HG03439 (cell line): ENCODE measurements around the gene SPTBN4.
"Not testable (repeated sequence)": the region's sequence is repeated elsewhere in the genome, so short reads cannot be mapped to it uniquely, and the experiment has no call there.

Experiments used
- ATAC-seq: cut with Tn5 transposase; IDR thresholded peaks from one replicate; pipeline ENCODE4 v1.9.1; 2021; ENCODE audit warnings: mild to moderate bottlenecking, moderate library complexity; ENCODE audit not compliant: unreplicated experiment

Gene SPTBN4

DNA sequence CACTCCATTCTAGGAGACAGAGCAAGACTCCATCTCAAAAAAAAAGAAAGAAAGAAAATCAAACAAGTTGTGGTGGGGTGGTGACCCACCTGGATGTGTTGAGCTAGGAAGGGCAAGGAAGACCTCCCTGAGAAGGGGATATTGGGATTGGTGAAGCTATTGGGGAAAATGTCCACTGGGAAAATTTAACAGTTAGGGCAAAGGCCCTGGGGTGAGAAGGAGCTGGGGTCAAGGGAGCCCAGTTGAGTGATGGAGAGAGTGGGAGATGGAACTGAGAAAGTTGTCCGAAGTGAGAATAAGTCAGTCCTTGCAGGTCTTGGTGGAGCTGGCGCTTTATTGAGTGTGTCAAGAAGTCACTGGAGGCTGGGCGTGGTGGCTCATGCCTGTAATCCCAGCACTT, 28.5 kb upstream of the SPTBN4 start:
- ATAC-seq, result no peak

DNA sequence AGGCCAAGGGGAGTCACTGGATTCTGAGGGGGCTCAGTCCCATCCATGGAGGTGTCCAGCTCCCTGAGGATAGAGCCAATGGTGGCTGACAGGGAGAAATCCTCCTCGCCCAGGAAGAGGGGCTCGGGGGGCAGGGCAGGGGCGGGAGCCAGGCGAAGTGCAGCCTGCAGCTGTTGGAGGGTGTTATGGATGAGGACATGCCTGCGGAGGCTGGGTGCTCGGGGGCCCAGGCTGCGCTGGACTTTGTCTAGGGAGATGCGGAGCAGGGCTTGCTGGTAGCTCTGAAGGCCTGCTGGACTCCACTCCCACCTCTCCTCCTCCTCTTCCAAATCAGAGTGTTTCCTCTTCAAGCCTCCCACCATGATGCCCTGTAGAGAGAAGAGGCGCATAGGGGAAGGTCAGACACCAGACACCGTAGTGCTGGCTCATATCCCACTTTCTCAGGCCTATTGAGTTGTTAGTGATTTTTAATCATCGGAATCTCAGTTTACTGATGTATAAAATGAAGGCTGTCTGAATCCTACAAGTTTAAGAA, 25.0 kb upstream of the SPTBN4 start:
- ATAC-seq, result no peak

DNA sequence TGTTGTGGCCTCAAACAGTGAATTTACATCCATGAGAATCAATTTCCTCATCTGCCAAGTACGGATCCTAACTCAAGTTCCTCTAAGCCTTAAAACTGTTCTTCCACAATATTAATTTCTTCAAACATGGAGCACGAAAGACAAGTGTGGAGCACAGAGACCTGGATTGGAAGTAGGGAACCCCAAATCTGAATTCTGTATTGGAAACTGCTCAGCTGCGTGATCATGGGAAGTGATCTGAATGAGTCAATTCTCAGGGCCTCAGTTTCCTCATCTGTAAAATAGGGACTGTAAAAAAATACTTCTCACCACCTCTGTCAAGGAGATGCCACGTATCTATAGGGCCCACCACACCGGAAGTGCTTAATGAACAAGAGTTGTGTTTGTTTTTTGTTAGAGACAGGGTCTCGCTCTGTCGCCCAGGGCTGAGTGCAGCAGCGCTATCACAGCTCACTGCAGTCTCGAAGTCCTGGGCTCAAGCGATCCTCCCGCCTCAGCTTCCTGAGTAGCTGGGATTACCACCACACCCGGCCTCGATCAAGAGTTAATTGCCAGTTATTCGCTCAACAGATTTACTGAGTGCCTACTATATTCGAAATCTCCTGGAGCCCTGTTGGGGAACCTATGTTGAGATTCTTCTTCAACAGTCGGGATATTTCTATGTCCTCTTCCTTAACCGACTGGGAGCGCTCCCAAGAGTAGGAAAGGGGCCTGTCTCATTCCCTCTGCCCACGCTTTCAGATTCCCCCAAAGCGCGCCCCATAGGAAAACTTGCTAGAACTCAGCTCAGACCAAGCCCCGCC, 24.3 kb upstream of the SPTBN4 start:
- no peak for ATAC-seq

DNA sequence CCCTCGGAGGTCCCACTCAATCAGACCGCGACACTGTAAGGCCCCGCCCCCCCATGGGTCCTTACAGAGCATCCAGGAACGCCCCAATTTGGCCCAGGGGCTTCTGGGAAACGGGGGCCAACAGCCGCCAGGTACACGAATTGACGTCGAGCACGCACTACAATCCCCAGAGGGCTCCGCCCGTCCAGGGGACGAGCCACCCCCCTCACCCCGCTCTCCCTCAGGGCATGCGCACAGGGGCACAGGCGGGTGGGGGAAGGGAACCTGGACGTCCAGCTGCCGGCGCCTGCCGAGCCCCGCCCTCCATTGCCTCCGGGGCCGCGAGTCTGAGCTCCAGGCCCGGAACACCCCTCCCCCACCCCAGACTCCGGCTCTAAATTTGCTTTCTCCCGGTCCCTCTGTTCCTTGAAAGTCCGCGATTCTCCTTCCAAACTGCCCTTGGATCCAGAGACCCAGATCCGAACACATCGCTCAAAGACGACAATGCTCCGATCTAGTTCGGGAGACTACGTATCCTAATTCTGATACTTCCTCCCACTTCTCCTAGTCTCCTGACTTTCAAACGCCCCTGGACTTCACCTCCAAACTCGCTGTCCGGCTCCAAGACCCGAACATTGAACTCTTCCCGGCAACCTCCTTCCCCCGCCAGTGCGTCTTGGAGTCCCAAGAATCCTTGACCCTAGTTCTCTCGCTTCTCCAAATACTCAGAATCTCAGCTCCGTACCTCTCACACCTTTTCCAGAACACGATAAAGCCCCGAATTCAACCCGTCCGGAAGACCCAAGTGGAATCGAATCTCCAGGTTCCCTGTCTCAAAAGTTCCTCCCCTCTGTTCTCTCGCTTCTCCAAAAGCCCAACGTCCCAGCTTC, 23.4 kb upstream of the SPTBN4 start:
- ATAC-seq, result peak; percentile 82

DNA sequence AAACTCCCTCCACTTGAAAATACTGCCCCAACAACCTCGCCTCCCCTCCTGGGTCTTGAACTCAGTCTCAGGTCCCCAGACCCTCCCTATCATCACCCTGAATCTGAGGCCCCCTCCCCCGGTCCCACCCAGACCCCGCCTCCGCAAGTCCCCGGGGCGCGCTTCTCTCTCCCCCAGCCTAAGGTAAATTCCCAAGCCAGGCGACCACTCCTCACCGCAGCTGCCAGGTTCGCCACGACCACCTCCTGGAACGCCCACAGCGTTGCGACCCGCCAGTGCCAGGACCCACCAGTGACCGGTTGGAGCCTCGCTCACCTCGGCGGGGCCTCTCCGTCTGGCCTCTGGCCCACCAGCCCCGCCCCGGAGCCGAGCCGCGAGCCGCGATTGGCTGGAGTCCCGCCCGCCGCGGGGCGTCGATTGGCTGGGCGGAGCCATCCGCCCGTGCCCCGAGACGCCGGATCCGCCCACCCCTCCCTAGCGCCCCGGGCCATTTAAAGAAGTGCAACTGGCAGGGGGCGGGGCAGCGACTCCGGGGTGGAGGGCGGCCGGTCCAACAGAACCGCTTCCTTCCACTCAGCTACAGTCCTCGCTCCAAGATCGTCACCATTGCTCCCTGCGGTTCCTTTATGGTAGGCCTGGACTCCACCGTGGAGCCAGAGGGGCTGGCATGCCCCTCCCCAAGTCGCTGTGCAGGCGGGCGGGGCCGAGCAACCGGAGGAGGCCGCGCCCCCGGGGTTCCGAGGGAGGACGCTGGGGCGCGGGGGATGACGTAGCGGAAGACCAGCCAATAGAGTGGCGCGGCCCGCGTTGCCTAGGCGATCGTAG, 22.6 kb upstream of the SPTBN4 start, which contains the start of gene SERTAD3:
Gene SERTAD3, minus strand, starts transcription at position 336 of the 825 bp plus-strand sequence. CDS start 2,255 bp downstream, outside the sequence.
- ATAC-seq, result peak; percentile 65

DNA sequence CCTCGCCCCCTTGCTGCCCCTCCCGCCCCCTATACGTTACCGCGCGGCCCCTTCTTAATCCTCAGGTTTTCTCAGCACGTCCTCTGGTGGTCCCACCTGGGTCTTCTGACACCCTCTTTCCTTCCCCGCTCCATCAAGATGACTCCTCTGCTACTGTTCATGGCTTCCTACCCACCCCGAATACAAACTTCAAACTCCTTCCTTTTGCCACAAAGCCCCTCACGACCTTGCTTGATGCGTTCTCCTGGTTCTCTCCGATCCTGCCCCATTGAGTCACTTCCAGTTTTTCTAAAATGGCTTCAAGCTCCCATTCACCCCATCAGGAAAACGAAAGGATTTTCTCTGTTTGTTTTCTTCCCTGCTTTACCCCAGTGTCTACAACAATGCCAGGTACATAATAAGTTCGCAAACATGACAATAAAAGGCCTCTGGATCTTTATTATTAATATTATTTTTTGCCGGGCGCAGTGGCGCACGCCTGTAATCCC, 21.9 kb upstream of the SPTBN4 start:
- ATAC-seq, result no peak

DNA sequence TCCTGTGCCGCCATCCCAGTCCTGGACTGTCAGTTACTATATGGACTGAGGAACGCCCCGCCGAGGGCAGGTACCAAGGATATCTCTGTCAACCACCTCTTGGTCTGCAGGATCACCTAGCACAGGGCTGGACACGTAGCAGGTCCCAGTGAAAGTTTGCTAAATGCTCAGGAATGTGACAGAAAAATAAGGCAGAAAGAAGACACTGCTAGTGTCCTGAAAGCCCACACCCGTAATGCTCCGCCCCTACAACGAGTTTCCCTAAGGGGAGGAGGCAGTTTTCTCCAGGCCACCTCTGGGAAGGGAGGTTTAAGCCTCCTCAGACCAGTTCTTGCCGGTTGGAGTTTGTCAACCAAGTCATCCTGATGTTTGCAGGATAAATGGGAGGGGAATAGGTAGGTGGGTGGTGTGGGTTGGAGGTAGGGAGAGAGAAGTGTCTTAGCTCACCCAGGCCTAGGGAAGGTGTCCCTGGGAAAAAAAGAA, 21.0 kb upstream of the SPTBN4 start:
- ATAC-seq, result no peak

DNA sequence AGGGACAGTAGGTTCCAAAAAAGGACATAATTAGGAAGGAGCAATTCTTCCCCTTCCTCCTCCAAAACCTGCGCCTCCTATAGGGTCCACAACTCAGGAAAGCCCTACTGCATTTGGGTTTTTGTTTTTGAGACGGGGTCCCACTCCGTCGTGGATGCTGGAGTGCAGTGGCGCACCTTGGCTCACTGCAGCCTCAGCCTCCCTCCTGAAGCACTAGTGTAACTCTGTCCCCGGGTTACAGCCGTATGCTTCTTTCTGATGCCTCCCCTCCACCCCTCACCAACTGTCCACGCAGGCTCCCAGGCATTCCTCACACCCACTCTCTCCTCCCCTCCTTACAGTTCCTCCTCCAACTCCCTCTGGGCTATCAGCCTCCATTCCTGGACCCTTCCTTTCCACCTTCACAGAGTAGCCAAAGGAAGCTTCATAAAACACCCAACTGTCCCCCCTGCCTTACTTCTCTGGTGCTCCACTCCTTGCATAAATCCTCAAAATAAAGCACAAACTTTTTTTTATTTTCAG, 20.5 kb upstream of the SPTBN4 start:
- ATAC-seq, result no peak

DNA sequence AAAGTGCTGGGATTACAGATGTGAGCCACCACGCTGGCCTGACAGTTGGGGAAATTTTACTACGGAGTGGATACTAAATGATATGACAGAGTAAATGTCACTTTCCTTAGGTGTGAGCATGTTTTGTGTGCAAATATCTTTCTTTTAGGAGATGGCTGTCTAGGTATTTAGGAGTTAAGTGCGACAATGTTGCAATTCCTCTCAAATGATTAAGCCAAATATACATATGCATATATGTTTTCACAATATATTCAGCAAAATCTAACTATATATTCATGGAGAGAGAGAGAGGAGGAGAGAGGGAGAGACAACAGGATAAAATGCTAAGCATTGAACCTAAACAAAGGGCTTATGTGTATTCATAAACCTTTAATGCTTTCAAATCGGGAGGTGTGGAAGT, 17.3 kb upstream of the SPTBN4 start:
- ATAC-seq, result no peak

DNA sequence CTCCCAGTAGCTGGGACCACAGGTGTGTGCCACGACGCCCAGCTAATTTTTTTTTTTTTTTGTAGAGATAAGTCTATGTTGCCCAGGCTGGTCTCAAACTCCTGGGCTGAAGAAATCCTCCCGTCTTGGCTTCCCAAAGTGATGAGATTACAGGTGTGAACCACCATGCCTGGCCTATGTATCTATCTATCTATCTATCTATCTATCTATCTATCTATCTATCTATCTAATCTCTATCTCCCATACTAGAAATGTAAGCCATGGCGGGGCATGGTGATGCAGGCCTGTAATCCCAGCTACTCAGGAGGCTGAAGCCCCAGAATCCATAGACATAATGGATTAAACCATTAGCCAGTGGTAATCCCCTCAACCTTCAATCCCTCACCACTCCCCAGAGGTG, 16.1 kb upstream of the SPTBN4 start:
- no peak for ATAC-seq

DNA sequence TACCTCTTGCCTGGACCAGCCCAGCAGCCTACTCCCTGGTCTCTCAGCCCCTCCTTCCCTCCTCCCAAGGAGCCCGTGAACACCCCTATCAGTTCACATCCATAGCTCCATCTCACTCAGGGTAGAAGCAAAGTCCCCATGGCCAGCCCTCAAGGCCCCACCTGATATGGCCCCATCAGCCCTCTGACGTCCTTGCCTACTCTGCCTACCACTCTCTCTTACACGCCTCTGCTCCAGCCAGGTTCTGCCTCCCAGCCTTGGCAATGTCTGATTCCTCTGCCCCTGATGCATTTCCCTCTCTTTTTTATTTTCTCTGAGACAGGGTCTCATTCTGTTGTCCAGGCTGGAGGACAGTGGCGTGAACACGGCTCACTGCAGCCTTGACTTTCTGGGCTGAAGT, 14.8 kb upstream of the SPTBN4 start:
- no peak for ATAC-seq

DNA sequence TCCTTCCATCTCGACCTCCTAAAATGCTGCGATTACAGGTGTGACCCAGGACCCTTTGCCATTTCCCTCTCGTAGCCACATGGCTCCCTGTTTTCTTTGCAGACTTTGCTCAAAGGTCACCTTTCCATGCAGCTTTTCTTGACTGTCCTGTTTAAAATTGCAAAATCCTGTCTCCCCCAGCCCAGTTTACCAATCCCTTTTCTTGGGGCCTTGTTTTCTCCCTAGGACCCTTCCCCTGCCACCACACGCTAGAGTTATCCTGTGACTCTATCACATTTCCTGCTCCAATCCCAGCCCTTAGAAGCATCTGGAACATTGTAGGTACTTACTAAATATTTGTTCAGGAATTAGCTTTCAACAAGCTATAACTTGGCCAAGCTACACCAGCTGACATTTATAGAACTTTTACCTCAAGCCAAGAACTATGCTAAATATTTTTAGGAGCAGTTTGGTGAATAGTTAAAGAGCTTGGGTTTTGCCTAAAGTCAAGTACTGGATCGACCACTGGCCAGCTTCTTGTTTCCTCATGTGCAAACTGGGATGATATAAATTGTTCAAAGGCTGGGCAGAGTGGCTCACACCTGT, 13.6 kb upstream of the SPTBN4 start:
- ATAC-seq, result no peak

DNA sequence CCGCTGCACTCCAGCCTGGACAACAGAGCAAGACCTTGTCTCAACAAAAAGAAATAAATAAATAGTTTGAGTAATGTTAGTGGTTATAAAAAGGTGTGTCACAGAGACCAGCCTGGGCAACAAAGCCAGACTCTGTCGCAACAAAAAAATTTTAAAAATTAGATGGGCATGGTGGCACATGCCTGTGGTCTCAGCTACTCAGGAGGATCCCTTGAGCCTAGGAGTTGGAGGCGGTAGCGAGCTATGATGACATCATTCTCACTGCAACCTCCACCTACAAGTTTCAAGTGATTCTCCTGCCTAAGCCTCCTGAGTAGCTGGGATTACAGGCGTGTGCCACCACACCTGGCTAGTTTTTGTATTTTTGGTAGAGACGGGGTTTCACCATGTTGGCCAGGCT, 12.9 kb upstream of the SPTBN4 start:
- not testable (repeated sequence) for ATAC-seq

DNA sequence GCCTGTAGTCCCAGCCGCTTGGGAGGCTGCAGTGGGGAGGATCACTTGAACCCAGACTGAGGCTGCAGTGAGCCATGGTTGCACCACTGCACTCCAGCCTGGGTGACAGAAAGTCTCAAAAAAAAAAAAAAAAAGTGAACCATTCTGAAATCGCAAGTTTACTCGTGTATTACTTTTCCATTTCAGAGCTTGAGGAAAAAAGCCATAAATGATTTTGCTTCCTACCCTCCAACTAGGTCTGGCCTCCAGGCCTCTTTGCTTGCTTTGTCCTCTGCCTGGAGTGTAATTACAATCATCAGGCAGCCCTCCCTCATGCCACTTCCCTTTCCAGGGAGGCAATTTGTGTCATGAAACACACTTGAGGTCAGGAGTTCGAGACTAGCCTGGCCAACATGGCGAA, 9.8 kb upstream of the SPTBN4 start:
- ATAC-seq, result no peak

DNA sequence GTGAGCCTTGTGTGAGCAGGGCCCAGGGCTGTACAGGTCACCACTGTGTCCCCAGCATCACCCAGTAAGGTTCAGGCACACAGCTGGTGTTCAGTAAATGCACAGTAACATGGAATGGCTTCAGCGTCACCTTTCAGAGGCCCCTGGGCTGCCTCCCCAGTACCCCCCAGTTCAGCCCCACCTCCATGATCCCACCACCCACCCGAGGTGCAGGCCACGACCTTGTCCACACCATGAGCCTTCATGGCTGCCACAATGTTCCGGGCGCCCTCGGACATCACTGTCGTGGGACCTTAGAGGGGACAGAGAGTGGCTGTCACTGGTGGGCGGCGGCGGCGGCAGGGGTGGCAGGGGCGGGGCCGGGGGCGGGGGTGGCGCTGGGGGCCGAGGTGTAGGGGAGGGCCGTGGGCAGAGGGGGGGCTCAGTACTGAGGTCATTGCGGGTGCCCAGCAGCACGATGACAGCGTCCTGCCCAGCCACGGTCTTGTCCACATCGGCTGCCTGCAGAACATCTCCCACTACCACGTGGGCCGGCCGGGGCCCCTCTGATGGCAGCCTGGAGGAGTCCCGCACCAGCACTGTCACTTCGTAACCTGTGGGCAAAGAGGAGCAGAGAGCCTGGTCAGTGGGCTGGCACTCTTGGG, 8.7 kb upstream of the SPTBN4 start:
- ATAC-seq, result no peak

DNA sequence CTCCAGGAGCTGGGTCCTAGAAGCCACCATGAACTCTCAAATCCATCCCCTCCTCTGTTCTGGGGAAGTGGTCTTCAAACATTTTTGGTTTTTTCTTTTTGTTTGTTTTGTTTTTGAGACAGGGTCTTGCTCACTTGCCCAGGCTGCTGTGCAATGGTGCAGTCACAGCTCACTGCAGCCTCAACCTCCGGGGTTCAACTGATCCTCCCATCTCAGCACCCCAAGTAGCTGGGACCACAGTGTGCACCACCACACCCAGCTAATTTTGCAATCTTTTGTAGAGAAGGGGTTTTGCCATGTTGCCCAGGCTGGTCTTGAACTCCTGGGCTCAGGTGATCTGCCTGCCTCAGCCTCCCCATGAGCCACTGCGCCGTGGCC, 8.2 kb upstream of the SPTBN4 start:
- no peak for ATAC-seq

DNA sequence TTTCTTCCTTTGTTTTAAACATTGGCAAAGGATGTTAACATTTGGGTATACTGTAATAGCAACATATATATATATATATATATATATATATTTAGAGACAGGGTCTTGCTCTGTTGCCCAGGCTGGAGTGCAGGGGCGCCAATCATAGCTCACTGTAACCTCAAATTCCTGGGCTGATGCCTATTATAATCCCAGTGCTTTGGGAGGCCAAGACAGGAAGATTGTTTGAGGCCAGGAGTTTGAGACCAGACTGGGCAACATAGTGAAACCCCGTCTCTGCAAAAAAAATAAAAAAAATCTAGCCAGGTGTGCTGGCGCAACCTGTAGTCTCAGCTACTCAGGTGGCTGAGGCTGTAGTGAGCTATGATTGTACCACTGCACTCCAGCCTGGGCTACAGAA, 6.6 kb upstream of the SPTBN4 start:
- no peak for ATAC-seq

DNA sequence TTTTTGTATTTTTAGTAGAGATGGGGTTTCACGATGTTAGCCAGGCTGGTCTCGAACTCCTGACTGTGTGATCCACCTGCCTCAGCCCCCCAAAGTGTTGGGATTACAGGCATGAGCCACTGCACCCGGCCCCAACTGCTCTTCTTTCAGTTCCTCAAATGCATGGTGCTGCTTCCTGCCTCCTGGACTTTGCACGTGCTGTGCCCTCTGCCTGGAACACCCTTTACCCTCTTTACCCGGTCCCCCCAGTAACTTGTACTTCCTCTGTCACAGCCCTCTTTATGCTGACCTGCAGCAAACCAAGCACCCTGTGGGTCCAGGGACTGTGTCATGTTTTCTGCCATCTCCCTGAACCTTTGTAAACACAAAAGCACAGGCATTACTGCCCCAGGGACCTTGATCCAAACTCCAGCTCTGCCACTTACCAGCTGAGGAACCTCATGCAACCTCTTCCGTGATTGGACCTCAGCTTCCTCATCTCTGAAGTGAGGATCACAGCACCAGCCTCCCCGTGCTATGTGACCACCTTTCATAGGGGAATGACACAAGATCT, 5.1 kb upstream of the SPTBN4 start:
- no peak for ATAC-seq

DNA sequence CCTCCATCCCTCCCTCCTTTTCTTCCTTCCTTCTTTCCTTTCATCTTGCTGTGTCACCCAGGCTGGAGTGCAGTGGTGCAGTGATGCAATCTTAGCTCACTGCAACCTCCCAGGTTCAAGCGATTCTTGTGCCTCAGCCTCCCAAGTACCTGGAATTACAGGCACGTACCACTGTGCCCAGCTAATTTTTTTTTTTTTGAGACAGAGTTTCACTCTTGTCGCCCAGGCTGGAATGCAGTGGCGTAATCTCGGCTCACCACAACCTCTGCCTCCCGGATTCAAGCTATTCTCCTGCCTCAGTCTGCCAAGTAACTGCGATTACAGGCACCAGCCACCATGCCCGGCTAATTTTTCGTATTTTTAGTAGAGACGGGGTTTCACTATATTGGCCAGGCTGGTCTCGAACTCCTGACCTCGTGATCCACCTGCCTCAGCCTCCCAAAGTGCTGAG, 3.2 kb upstream of the SPTBN4 start:
- ATAC-seq, result not testable (repeated sequence)
